AG08395 (cell line): ENCODE data around the gene PATJ.
"Not testable (repeated sequence)": the region's sequence is repeated elsewhere in the genome, so short reads cannot be mapped to it uniquely, and the experiment has no call there.

Experiments used
- DNase-seq: peaks from one replicate; pipeline ENCODE4 v3.0.0; 2012; ENCODE audit warnings: mixed read lengths, low spot score

Gene PATJ

GRCh38 chr1:61828805-61829204 is 86.5 kb downstream of the PATJ start:
- no peak for DNase-seq

GRCh38 chr1:61836649-61837048 is 94.4 kb downstream of the PATJ start:
- DNase-seq: no peak

GRCh38 chr1:61837607-61838006 is 95.3 kb downstream of the PATJ start:
- DNase-seq: not testable (repeated sequence)

DNA sequence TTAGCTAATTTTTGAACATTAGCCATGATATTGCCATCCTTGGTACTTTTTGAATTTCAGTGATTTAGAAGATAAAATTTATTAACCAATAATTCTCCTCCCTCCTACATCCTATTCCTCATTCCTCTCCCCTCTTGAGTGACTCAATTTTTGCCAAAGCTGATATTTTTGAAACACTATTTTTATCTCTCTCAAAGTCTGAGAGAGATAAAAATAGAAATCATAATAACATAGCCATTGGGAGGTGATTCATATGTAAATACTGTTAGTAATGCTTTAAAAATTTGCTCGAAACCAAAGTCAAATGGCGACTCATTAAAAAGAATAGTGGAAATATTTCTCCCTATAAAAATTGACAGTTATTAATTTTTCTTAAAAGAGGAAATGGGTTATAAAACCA is 97.4 kb downstream of the PATJ start:
- peak; percentile 50 for DNase-seq

- no peak for DNase-seq
Observed at GRCh38 chr1:61842036-61842435, 99.8 kb downstream of the PATJ start.

DNA sequence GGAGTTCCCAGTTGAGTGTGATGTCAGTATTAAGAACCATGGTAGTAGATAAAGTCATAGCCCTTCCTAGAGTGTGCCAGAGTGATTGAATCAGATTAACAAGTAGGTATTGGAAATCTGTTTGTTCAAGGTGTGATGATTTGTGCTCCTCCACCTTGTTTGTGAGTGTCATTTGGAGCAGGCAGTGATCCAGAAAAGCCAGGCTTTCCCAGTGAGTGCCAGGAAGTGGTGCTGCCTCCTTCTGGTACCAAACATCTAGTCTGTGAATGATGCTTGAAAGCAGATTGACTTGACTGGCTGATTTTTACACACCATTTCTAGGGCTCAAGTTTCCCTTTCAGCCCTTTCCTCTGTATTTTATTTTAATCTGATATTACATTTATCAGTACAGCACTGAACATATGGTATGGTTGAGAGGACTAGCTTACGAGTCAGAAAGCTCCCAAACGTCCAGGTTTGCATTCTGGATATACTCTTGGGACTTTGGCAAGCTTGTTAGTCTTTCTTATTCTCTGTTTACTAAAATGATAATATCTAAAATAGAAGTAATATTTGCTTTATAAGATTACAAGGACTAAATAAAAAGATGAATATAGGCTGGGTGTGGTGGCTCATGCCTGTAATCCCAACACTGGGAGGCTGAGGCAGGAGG is 100.7 kb downstream of the PATJ start:
- DNase-seq: no peak

DNA sequence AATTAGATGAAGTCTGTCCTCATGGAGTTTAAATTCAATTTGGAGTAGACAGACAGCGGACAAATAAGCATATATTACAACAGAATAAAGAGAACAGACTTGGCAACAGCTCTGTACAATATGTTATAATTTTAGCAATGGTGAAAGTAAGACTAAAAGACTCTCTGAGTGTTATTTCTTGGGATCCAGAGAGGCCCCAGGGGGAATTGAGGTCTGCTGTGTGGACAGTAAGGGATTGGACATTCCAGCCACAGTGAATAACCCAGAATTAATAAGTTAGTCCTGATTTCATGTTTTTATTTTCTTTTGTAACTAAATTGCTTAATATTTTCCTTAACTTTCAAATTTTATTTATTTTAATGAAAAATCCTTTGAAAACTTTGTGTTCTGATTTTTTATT is 101.7 kb downstream of the PATJ start:
- DNase-seq: no peak

GRCh38 chr1:61844664-61845063 is 102.4 kb downstream of the PATJ start:
- DNase-seq: not testable (repeated sequence)

- DNase-seq: no peak
Observed at GRCh38 chr1:61851235-61851634, 109.0 kb downstream of the PATJ start.

DNA sequence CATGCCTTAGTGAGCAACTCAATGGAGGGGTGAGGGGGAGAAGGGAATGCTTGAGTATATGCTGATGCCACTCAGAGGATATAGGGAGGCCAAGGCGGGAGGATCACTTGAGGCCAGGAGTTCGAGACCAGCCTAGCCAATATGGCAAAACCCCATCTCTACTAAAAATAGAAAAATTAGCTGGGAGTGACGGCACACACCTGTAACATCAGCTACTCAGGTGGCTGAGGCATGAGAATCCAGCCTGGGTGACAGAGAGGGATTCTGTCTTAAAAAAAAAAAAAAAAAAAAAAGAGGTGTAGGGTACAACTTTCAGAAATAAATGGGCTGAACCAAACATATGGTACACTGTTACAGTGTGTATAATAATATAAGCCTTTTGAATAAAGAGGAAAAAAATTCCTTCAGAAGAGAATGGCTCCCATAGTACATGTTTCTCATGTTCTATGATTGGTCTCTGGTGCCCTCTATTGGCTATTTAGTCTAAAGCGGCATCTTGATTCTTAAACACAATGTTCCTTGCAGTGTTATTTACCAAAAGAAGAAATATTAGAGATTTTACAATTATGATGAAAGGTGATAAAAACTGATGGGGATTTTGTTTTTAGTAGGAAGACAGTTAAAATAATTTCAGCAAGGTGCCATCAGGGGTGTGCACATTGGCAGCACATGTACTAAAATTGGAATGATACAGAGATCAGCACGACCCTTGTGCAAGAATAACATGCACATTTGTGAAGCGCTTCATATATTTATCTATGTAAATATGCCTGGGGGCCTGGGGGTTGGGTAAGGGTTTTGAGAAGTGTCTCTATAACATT is 109.8 kb downstream of the PATJ start:
- peak; percentile 66 for DNase-seq

- no peak for DNase-seq
Observed at GRCh38 chr1:61852670-61853015, 110.4 kb downstream of the PATJ start.

DNA sequence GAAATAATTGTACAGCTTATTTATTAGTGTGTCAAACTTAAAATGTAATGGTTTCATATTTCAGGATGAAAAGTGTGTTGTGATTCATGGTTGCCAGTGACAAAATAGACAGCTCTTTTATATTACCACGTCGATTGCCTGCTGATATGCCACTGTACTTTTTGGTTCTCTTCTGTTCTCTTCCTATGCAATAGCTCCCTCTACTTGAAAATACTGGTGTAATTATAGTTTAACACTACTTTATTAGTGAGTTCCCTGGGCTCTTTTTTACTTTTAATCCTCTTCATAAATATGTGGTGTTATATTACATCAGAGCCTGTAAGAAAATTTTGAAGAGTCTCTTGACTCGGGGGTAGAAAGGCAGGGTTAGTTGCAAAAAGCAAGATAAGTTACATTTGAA is 111.3 kb downstream of the PATJ start:
- DNase-seq: peak; percentile 22

GRCh38 chr1:61864489-61864888 is 122.2 kb downstream of the PATJ start:
- no peak for DNase-seq

- no peak for DNase-seq
Observed at GRCh38 chr1:61865646-61866220, 123.5 kb downstream of the PATJ start.

DNA sequence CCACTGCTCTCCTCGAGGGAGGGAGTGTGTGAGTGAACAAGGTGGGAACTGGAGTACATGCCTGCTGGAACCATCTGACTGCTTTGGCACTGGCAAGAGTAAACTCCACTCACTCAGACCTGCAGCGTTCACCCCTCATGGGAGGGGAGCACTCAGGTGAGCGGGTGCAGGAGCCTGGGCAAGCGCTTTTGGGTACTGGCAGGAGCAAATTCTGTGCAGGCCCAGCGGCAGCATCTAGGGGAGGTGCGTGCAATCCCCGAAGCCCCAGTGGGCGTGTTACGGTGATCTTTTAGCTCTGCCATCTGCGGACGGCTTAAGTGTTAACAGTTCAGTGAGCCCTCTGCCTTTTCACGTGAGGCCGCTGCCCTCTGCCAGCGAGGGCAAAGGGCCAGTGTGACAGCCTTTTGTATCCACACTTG is 127.4 kb downstream of the PATJ start:
- no peak for DNase-seq

DNA sequence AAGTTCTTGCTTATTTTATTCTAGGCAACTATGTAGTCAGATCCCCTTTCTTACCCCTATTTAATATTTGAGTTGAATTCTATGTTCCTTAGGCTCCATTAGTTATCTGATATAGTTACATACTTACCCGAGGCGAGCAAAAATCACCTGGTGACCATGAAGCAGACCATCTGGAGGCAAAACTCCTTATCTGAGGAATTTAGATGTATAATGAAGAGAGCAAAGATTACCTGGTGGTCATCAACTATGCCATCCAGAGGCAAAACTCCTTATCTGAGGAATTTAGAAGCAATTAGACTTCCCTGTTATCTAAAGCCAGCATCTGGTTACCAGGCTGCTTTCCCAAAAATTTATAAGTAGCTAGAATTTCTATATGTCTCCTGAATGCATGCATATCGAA is 129.9 kb downstream of the PATJ start:
- no peak for DNase-seq

- no peak for DNase-seq
Observed at GRCh38 chr1:61873581-61873980, 131.3 kb downstream of the PATJ start.

DNA sequence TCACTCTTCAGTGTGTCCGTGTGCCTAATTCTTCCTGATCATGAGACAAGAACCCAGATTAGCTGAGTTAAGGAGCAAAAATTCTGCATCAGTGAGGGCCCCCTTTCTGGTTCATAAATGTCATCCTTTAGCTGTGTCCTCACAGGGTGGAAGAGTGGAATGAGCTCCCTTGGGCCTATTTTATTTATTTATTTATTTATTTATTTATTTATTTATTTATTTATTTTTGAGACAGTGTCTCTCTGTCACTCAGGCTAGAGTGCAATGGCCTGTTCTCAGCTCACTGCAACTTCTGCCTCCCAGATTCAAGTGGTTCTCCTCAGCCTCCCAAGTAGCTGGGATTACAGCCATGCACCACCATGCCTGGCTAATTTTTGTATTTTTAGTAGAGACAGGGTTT is 131.7 kb downstream of the PATJ start:
- DNase-seq: no peak

DNA sequence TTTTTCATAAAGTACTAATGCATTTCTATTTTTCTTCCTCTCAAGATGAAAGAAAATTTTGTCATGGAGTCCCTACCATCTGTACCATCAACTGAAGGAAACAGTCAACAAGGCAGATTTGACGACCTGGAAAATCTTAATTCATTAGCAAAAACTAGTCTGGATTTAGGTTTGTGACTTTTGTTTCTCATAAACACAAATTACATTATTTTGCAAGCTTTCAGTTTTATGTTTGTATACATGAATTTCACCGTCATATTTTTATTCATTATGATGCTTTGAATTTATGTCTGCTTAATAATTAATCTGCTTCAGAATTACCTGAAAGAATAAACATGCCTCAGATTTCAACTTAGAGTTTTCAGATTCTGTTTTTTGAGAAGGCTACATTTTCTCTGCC is 132.9 kb downstream of the PATJ start:
- no peak for DNase-seq

GRCh38 chr1:61879887-61880474 is 137.7 kb downstream of the PATJ start:
- DNase-seq: not testable (repeated sequence)

DNA sequence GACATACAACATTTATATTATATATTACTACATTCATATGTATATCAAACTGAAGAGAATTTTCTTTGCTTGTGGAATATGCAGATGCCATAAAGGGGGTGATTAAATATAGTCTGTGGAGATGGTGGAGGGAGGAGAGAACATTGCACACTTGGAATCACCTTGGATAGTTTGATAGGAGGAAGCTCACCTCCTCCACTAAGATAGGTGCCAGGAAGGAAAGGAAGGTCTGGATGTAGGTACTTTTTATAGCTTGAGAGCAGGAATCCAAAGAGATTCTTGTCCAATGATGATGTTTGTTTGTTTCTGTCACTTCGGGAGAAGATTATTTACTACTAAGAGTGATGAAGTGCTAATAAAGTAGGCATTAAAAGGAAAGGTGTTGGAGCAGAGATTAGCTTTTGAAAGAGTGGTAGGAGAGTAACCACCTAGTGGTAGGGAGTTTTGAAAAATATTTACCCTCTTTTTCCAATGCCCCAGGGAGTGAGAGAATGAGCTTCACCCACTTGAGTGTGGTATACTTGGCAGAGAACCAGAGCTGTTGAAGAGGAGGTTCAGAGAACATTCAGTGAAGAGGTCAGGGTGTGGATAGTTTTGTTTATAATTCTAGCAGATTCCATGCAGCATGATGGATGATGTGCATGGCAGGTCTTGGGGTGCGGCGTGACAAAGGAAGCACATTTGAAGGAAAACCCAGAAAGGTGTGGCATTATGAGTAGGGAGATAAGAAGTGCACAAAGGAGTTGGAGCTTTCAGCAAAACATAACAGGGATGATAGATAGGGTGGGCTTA is 145.0 kb downstream of the PATJ start:
- no peak for DNase-seq

GRCh38 chr1:61887931-61888564 is 145.8 kb downstream of the PATJ start:
- DNase-seq: no peak
